ENCODE measurements around the gene FAF2.
A peak's percentile ranks its signal among the peaks of the same experiment; 100 is the strongest.
"Not testable (repeated sequence)": the region's sequence is repeated elsewhere in the genome, so short reads cannot be mapped to it uniquely, and the experiment has no call there.

The FAF2 gene

DNA sequence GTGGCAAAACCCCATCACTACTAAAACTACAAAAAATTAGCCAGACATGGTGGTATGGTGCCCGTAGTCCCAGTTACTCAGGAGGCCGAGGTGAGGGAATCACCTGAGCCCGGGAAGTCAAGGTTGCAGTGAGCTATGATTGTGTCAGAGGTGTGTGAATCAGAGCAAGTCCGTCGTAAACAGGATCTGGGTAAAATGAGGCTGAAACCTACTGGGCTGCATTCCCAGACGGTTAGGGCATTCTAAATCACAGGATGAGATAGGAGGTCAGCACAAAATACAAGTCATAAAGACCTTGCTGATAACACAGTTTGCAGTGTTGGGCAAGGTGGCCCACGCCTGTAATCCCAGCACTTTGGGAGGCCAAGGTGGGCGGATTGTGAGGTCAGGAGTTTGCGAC is 29.9 kb upstream of the FAF2 start:
- no peak for DNase-seq (ENCODE audit: low read depth in 2 of 2)

DNA sequence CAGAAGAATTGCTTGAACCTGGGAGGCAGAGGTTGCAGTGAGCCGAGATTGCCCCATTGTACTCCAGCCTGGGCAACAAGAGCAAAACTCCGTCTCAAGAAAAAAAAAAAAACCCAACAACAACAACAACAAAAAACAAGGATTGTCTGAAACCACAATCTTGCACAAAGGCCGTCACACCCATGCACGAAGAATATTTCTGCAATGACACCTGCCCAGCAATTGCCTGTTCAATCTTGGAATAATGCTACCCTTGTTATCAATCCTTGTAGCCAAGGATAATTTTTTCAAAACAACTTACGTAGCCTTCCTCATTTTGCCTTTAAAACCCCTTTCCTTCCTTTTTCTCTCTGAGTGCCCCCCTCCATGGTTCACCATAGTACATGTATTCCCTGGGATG is 28.1 kb upstream of the FAF2 start:
- no peak for DNase-seq (ENCODE audit: low read depth in 2 of 2)

DNA sequence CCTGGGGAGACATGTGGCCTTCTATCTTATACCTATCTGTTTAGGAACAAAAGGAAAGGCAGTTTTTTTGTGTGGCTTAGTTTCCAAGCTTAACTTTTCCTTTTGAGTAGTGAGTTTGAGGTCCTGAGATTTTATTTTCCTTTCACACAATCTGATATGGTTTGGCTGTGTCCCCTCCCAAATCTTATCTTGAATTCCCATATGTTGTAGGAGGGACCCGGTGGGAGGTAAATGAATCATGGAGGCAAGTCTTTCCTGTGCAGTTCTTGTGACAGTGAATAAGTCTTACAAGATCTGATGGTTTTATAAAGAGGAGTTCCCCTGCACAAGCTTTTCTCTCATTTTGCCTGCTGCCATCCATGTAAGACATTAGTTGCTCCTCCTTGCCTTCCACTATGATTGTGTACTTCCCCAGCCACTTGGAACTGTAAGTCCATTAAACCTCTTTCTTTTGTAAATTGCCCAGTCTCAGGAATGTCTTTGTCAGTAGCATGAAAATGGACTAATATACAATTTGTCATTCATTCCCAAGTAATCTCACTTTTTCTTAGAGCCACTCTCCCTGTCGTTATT is 27.1 kb upstream of the FAF2 start:
- DNase-seq (ENCODE audit: low read depth in 2 of 2), result no peak

DNA sequence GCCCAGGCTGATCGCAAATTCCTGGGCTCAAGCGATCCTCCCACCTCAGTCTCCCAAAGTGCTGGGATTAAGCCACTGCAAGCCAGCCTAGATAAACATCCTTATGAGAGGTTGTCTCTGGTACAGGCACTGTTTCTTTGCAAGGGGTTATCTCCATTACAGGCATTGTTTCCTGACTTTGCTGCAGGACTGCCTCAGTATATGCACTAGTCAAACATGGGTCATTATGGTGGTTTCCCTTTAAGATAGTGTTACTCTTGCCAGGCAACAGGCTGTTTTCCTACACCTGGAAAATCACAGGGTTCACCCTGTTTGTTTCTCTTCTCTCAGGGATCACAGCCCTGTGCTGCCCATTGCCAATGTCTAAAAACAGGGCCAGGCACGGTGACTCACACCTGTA is 24.0 kb upstream of the FAF2 start:
- DNase-seq (ENCODE audit: low read depth in 2 of 2), result no peak

DNA sequence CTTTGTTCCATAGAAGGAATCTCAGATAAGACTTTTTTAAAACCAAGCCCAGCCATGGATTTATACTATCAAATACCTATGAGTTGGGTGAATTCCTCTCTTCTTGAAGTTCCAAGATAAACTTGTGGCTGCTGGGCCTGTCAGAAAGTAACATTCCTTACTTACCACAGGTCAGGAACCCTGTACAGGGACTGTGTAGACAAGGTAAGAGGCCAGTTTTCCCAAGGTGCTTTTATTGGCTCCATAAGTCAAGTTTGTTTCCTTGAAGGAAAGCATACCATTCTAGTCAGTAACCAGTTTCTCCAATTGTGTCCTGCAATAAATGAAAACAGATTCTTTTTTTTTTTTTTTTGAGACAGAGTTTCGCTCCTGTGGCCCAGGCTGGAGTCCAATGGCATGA is 23.0 kb upstream of the FAF2 start:
- DNase-seq (ENCODE audit: low read depth in 2 of 2), result no peak

DNA sequence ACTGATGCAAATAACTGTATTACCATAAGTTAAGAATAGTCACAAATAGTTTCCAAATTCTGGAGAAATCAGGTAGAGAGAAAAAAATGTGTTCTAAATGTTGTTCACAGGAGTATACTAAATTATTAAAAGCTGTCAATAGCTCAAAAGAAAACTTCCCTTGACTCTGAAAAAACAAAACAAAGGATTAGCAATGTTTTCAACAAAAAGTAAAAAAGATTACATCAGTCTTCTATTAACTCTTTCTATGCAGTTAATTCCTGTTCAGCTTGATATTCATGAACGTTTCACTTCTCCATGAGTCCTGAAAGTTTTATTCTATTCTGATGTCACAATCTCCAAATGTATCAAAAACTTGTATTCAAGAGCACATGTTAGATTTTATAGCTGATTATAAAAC is 22.4 kb upstream of the FAF2 start:
- DNase-seq (ENCODE audit: low read depth in 2 of 2), result no peak

DNA sequence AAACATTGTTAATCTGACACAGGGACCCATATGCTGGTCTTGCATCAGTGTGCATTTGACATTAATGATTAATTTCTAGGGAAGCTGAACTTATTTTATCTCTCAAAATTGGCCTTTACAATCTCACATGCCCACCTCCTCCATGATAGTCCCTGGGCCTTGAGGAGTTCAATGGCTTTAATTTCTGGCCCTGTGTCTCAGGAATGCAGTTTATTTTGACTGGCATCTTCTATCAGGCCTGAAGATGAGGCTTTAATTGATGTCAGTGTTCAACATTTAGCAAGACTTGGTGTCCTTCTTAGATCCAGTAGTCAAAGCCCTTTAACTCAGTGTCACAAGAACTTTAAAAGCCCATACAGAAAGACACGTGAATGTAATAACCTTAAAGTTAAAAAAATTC is 21.3 kb upstream of the FAF2 start:
- no peak for DNase-seq (ENCODE audit: low read depth in 2 of 2)

DNA sequence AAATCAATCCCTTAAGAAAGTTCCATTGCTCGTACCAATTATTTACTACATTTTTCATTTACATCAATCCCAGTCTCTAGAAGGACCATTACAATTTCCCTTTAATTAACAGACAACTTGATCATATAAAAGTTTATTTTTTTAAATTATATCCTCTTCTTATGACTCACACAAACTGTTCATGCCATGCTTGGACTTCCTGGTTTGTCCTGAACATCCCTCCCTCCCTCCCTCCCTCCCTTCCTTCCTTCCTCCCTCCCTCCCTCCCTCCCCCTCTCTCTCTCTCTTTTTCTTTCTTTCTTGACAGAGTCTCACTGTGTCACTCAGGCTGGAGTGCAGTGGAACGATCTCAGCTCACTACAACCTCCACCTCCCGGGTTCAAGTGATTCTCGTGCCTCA is 20.2 kb upstream of the FAF2 start:
- DNase-seq (ENCODE audit: low read depth in 2 of 2), result no peak

DNA sequence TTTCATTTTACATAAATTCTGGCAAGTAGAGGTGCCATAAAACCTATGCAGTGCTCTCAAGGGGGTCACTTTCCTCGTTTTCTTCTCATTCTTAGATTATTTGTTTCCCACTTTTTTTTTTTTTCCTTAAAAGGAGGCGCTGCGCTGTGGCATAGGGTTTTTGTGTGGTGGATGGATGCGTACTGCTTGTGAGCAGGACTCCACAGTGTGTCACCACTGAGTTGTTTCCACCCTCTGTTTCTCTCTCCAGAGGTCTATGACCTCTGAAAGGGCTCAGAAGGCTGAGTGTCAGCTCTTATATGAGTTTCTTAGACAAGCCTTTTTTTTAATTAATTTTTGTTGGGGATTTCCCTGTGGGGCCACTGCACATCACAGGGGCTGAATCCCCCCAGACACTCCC is 18.2 kb upstream of the FAF2 start:
- DNase-seq (ENCODE audit: low read depth in 2 of 2), result no peak

DNA sequence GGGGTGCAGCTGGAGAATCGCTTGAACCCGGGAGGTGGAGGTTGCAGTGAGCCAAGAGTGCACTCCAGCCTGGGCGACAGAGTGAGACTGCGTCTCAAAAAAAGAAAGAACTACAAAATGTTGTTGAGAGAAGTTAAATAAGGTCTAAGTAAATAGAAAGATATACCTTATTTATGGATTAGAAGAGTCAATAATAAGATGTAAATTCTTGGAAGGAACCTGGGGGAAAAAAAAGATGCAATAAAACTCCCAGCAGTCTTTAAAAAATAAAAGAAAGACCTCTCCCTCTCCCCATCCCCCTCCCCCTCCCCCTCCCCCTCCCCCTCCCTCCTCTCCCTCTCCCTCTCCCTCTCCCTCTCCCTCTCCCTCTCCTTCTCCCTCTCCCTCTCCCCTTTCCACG is 15.5 kb upstream of the FAF2 start:
- no peak for DNase-seq (ENCODE audit: low read depth in 2 of 2)

DNA sequence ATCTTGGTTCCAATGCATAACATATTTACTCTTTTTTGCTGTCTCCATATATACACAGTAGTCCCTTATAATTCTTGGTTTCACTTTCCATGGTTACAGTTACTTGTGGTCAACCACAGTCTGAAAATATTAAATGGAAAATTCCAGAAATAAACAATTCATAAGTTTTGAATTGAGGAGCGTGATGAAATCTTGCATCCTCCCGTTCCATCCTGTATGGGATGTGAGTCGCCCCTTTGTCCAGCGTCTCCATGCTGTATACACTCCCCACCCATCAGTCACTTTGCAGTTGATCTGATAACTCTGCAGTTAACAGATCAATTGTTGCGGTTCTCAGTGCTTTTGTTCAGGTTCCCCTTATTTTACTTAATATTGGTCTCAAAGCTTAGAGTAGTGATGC is 11.5 kb upstream of the FAF2 start:
- DNase-seq (ENCODE audit: low read depth in 2 of 2), result no peak

DNA sequence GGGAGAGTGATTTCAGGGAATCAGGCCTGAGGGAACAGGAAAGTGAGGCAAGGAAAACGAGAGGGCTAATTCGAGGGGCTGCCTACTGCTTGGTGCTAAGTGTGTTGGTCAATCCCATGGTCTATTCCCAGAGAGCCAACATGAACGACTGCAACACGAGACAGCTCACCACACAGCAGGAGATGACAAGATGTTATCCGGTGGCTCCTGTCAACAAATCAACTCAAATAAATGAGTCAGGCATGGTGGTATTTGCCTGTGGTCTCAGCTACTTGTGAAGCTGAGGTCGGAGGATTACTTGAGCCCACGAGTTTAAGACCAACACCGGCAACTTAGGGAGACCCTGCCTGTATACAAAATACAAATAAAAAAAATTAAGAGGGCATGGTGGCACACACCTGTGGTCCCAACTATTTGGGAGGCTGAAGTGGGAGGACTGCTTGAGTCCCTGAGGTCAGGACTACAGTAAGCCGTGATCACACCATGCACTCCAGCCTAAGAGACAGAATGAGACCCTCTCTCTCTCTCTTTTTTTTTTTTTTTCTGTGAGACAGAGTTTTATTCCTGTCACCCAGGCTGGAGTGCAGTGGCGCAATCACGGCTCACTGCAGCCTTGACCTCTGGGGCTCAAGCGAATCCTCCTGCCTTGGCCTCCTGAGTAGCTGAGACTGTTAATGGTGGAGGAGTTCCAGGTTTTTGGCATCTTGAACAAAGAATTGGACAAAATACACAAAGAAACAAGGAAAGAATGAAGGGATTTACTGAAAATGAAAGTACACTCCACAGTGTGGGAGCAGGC is 9.0 kb upstream of the FAF2 start:
- DNase-seq (ENCODE audit: low read depth in 2 of 2), result no peak

DNA sequence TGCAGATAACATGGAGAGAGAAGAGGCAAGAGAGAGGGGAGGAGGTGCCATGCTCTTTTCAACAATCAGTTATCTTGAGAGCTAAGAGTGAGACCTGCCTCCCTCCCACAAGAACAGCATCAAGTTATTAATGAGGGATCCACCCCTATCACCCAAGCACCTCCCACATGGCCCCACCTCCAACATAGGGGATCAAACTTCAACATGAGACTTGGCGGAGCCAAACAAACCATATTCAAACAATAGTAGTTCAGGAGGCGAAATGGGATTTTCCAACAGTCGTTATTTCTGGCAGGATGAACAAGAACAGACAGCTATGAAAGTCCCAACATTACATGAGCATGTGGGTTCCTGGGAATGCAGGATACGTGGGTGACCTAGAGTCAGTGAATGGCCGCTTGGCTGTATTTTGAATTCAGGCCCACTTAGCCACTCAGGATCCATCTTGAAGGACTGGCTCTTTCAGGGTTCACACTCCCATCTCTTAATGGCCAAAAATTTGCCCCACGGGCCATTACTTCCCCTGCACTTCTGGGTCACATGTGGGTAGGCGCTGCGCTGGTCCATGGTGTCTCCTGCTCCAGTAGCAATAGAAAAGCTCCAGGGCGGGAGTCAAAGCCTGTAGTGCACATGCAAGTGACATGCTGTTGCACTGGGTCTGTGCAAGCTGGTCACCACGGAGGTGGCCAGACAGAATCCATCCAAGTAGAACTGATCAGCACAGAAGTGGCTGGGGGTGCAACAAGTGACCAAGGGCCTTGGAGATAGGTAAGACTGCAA is 7.1 kb upstream of the FAF2 start:
- DNase-seq (ENCODE audit: low read depth in 2 of 2), result no peak

DNA sequence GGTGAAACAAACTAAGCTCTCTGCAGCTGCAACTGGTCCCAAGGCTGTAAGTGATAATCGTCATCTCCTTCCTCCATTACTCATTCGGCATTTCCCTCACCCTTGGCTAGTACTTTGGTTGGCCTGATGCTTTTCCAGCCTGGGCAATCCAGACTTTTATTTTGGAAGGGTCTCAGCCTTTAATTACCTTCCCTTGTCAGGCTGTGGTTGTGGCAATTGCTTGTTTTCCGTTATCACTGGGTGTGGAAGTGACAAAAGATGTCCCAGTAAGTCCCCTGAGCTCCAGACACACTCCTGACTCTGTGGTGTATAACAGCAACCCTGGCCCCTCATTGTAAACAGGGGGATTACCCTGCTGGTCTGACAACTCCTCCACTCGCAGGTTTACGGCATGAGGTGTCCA is 6.3 kb upstream of the FAF2 start:
- no peak for DNase-seq (ENCODE audit: low read depth in 2 of 2)

DNA sequence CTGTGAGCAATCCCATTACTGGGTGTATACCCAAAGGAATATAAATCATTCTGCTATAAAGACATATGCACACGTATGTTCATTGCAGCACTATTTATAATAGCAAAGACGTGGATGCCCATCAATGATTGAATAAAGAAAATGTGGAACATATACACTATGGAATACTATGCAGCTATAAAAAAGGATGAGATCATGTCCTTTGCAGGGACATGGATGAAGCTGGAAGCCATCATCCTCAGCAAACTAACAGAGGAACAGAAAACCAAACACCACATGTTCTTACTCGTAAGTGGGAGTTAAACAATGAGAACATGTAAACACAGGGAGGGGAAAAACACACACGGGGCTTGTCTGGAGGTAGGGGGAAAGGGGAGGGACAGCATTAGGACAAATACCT is 5.3 kb upstream of the FAF2 start:
- not testable (repeated sequence) for DNase-seq (ENCODE audit: low read depth in 2 of 2)

DNA sequence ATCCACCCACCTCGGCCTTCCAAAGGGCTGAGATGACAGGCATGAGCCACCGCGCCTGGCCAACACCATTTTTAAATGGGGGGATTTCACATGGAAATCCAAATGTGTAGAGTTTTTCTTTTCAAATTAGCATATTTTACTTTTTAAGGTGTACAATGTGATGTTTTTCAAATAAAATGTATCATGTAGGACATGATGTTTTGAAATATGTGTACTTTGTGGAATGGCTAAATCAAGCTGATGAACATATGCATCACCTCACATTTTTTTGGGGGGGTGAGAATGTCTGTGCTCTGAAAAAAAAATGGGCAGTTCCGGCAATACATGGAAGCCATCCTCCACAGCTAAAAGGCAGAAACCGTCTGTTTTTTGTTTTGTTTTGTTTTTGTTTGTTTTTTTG is 3.4 kb upstream of the FAF2 start:
- DNase-seq (ENCODE audit: low read depth in 2 of 2), result no peak

DNA sequence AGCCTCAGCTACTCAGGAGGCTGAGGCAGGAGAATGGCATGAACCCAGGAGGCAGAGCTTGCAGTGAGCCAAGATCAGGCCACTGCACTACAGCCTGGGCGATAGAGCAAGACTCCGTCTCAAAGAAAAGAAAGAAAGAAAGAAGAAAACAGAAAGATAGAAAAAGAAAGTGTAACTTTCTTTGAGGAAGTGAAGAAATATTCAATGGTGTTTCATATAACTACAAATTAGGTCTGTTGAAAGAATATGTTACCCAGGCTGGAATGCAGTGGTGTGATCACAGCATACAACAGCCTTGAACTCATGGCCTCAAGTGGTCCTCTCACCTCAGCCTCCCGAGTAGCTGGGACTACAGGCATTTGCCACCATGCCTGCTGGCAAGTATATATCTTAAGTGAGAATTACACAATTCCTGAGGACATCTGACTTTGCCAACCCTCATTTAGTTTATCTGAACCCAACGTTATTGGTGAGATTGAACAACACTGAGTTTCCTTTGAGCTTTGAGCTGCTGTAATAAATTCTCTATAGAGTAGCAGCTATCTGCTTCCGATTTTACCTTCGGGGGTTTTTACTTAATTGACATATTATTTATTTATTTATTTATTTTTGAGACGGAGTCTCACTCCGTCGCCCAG is 2.0 kb upstream of the FAF2 start:
- DNase-seq (ENCODE audit: low read depth in 2 of 2), result no peak

DNA sequence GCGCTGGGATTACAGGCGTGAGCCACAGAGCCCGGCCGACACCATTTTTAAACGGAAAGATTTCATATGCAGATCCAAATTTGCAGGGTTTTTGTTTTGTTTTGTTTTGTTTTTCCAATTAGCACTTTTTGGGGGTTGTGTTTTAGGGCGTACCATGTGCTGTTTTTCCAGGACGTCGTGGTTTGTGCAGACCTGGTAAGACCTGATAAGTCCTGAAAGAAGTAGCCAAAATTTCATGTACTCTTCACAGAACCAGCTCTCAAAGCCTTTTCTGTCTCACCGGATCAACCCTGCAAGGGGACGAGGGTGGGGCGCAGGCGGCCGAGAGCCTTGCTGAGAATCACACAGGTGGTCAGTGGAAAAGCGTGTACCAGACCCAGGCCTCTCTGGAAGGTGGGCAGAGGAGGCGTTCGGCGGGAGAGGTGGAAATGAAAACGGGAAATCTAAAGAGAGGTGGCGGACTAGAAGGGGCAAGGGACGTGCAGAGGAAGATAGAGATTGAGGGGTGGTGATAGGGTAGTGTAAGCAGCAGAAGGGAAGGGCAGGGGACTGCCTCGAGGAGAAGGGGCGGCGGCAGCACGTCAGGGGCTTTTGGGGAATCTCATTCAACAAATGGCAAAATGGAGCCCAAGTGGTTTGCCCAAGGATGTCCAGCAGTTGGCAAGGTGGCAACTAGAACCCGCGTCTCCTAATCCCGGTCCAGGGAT is 1.1 kb upstream of the FAF2 start:
- DNase-seq (ENCODE audit: low read depth in 2 of 2), result no peak

DNA sequence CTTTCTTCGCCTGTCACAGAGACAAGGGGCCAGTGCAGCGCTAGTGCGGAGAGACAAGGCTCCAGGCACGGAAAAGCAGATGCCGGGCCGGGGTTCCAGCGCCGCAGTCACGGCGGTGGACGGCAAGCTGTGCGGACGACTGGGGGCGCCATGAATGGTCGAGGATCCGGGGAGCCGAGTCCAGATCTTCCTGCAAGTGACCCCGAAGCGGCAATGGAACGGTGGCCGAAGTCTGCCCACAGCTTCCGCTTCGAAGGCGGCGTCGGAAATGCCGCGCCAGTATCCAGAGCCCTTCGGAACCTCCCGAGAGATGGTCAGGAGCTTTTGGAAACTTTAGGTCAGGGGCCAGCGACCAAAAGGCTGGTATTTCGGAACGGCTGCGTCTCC is 601 bp upstream of the FAF2 start:
- peak in 1 of 2 donors; percentile 5 for DNase-seq (ENCODE audit: low read depth in 2 of 2)

DNA sequence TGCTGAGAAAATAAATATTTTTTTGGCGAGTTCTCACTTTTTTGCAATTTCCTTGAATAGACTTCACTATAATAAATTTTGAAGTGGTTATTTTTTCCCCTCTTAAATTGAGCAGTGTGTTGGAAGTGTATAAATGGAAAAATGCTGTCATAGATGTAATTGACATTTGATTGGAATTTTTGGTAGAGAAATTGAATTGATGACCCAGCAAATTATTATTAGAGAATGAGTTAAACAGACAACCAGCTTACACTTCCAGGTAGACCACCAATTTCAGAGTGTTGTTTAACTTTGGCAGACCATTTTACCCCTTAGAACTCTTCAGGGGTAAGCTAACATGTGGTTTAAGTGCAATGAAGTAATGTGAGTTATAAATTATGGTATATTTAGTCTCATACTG is 1.9 kb downstream of the FAF2 start:
- DNase-seq (ENCODE audit: low read depth in 2 of 2), result no peak

DNA sequence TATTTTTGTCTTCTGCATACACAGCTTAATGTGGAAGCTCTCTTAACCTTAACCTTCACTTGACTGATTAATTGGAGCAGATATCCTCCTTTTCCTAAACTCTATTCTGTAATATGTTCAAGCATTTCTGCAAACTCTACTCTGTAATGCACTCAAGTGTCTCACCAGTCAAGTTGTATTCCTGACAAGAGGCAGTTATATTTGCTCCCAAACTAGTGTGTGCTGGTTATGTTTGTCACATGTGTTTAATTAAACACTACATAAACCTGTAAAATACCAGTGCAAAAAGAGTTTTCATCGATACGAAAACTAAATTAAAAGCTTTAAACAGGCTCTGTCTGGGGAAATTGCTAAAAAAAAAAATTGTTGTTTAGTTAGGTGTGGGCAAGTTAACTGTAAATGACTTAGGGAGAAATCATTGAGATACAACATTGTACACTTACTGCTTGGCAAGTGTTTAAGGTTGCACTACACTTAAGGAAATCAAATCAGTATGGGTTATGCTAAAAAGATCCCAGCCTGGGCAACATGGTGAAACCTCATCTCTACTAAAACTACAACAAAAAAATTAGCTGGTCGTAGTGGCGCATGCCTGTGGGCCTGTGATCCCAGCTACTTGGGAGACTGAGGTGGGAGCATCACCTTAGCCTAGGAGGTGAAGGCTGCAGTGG is 6.7 kb downstream of the FAF2 start:
- DNase-seq (ENCODE audit: low read depth in 2 of 2), result no peak
